Muscle layer of colon (tissue), 2 donors: ENCODE data around the gene MPRIP.

Experiments used
- H3K27ac ChIP-seq: one replicate; pipeline ENCODE4 v1.7.0; 2013; ENCODE audit warnings: low read depth, mild to moderate bottlenecking, low read length, moderate library complexity
- H3K27me3 ChIP-seq, 2 donors: one replicate each; pipeline ENCODE4 v1.7.0; 2013; ENCODE audit warnings: low read length in 2 of 2, mild to moderate bottlenecking in 2 of 2; ENCODE audit not compliant: insufficient read depth in 2 of 2, control insufficient read depth in 1 of 2
- H3K36me3 ChIP-seq: one replicate; pipeline ENCODE4 v1.7.0; 2013; ENCODE audit warnings: mild to moderate bottlenecking, low read length; ENCODE audit not compliant: insufficient read depth
- H3K4me1 ChIP-seq: one replicate; pipeline ENCODE4 v1.7.0; 2013; ENCODE audit warnings: mild to moderate bottlenecking, low read length; ENCODE audit not compliant: insufficient read depth
- H3K4me3 ChIP-seq, 2 donors: one replicate each; pipeline ENCODE4 v1.7.0; 2013; ENCODE audit warnings: low read length in 2 of 2, low read depth in 1 of 2, mild to moderate bottlenecking in 1 of 2, moderate library complexity in 1 of 2
- H3K9ac ChIP-seq: one replicate; pipeline ENCODE4 v1.7.0; 2013; ENCODE audit warnings: low read length
- H3K9me3 ChIP-seq: one replicate; pipeline ENCODE4 v1.7.0; 2013; ENCODE audit warnings: mild to moderate bottlenecking, low read length
- donor health status: abdominal sarcoma.
- donor health status: Adenocarcinoma of cecum.

The MPRIP gene

DNA sequence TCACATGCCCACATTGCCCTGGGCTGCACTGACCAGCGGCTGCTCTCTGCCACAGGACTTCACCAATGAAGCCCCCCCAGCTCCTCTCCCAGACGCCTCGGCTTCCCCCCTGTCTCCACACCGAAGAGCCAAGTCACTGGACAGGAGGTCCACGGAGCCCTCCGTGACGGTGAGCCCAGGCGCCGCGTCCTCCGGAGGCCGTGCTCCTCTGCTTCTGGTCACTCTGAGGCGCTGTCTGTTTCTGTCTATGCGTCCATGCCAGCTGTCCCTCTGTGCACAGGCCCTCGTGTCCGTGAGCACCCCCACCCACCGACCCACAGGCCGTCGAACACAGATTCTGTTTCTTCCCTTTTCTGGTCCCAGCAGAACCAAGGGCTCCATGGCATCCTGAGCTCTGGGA, 101.2 kb downstream of the MPRIP start:
- H3K27ac ChIP-seq = no peak overlapping the region
- H3K36me3 ChIP-seq = peaks cover 76% of the 10 kb centered on the region

DNA sequence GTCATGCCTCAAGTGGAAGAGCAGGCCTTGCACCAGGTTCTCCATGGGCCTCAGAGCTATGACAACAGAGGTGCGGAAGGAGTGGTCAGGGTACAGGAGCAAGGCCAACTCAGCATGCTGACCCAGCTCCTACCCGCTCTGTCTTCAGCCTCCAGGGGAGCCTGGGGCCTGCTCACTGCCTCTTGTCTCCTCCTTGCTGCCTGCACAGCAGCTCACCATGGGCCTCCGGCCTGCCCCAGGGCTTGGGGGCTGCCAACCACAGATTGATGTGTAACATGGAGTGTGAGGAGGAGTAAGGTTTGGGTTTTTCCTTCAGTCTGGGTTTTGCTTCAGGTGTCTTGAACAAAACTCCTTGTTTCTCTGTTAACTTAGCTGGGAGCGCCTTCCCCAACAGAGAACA, 101.8 kb downstream of the MPRIP start:
- H3K9ac ChIP-seq = no peak overlapping the region
- H3K4me3 ChIP-seq = no peak overlapping the region
- no peaks in the 10 kb centered on the region for H3K9me3 ChIP-seq
- no peak overlapping the region for H3K27ac ChIP-seq
- H3K27me3 ChIP-seq = no peaks in the 10 kb centered on the region
- H3K4me1 ChIP-seq = peaks cover 9% of the 10 kb centered on the region
- H3K36me3 ChIP-seq = peaks cover 71% of the 10 kb centered on the region

More for the DNA sequence above, 101.2 kb downstream of the MPRIP start:
- Histone ChIP-seq H3K27me3 (no peaks in the 10 kb centered on the region), H3K9ac (no peak overlapping the region), H3K4me1 (peaks cover 9% of the 10 kb centered on the region), H3K9me3 (no peaks in the 10 kb centered on the region), H3K4me3 (no peak overlapping the region)

DNA sequence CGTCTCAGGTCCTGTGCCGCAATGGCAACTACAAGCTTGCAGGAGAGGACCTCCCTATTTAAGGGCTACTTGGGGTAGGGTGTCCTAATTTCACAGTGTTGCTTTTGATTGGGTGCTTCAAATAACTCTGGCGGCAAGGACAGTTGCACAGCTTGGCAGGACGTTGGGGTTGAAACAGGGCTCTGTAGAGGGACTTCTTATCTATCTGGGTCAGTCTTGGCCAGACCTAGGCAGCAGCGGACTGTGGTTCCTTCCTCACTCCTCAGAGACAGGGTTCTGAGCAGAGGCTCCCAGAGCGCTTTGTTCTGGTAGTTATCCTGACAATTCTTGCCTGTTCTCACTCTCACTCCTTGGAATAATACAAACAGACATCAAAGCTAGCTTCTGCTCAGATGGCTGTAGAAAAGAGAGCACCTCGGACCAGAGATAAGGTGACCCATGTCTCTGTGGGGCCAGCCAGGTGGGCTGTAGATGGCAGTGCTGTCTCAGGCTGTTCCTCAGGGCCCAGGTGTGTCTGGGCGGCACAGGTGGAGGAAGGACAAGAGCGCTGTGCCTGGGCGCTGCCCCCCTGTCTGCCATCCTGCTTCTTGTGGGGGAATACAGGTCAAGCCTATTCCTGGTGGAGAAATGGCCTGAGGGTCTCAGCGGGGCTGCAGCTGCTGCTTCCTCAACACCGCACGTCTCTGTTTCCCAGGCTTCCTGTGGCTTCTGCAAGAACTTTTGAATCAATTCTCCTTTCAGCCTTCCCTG, 102.8 kb downstream of the MPRIP start:
- Histone ChIP-seq H3K9me3 (no peaks in the 10 kb centered on the region), H3K4me3 (no peak overlapping the region), H3K27me3 (no peaks in the 10 kb centered on the region), H3K36me3 (peaks cover 64% of the 10 kb centered on the region), H3K9ac (no peak overlapping the region), H3K27ac (no peak overlapping the region), H3K4me1 (peaks cover 9% of the 10 kb centered on the region)

GRCh38 chr17:17146786-17147406, 104.6 kb downstream of the MPRIP start:
- H3K27ac ChIP-seq = no peak overlapping the region
- no peaks in the 10 kb centered on the region for H3K27me3 ChIP-seq
- peaks cover 11% of the 10 kb centered on the region for H3K4me1 ChIP-seq
- H3K4me3 ChIP-seq = no peak overlapping the region
- H3K9ac ChIP-seq = no peak overlapping the region
- peaks cover 66% of the 10 kb centered on the region for H3K36me3 ChIP-seq
- H3K9me3 ChIP-seq = no peaks in the 10 kb centered on the region

GRCh38 chr17:17147821-17148220, 105.6 kb downstream of the MPRIP start:
- Histone ChIP-seq H3K4me1 (peaks cover 16% of the 10 kb centered on the region), H3K27me3 (no peaks in the 10 kb centered on the region), H3K27ac (no peak overlapping the region), H3K9ac (no peak overlapping the region), H3K9me3 (no peaks in the 10 kb centered on the region), H3K36me3 (peaks cover 70% of the 10 kb centered on the region), H3K4me3 (no peak overlapping the region)

DNA sequence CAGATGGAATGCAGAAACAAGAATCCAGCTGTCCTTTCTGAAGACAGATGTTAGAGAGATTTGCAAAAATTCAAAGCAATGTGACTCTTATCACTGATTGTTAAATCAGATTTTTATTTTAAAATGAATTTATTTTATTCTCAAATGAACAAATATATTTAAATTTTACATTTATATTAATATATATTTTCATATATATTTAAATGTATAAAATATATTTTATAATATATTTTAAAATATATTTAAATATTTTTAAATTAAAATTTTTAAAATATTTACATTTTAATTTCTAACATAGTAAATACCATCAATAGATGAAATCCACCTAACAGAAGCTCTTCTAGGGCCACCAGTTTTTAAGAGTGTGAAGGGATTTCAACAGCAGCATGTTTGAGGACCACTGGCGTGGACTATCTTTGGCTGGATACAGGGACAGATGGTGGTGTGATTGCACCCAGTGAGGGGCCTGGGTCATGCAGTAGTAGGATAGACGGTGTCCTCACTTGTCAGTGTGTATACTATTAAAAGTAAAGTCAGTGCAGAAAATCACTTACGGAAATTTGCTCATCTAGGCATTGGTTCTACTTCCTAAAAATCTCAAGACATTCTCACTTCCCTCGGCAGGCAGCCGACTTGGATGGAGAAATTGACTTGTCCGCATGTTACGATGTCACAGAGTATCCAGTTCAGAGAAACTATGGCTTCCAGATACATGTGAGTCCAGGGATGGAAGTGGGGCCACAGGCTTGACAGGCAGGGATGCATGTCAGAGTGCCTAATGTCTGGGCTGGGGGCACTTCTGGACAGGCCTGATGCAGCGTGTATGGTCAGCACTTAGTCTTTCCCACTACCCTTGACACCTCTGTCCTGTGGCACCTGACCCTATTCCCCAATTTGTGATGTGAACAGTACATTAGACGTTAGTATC, 107.5 kb downstream of the MPRIP start:
- Histone ChIP-seq H3K4me3 (no peak overlapping the region), H3K27me3 (no peaks in the 10 kb centered on the region), H3K9ac (no peak overlapping the region), H3K36me3 (peaks cover 74% of the 10 kb centered on the region), H3K9me3 (no peaks in the 10 kb centered on the region), H3K27ac (no peak overlapping the region), H3K4me1 (peaks cover 18% of the 10 kb centered on the region)

DNA sequence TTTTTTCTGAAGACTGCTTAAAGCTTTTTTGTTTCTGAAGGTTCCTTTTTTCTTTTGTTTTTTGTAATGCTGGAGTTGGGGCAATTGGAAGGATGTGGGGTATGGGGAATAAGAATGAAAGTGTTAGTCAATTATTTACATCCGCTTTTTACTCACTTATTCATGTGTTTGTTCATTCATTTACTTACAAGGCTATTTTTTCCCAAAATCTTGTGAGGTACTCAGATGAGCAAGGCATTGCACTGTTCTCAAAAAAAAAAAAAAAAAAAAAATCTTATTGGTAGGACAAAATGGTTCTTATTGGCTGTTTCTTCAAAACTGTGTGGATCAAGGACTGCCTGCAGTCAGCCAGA, 108.2 kb downstream of the MPRIP start:
- Histone ChIP-seq H3K36me3 (peaks cover 78% of the 10 kb centered on the region), H3K27ac (no peak overlapping the region)

DNA sequence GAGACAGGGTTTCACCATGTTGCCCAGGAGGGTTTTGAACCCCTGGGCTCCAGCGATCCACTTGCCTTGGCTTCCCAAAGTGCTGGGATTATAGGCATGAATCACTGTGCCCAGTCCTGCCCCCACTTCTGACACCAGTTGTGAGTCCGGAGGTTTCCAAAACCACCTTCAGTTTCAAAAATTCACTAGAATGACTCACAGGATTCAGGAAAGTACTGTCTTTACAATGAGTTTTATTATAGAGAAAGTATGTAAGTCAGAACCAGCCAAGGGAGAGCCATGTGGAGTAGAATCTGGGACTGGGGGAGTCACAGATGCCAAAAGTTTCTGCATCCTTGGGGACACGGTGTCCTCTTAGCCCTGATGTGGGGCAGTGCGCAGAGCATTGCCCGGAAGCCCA, 108.8 kb downstream of the MPRIP start:
- no peak overlapping the region for H3K27ac ChIP-seq
- H3K4me1 ChIP-seq = peaks cover 18% of the 10 kb centered on the region
- H3K27me3 ChIP-seq = no peaks in the 10 kb centered on the region
- peaks cover 78% of the 10 kb centered on the region for H3K36me3 ChIP-seq
- H3K9ac ChIP-seq = no peak overlapping the region
- no peaks in the 10 kb centered on the region for H3K9me3 ChIP-seq
- no peak overlapping the region for H3K4me3 ChIP-seq

More for the DNA sequence above, 108.2 kb downstream of the MPRIP start:
- Histone ChIP-seq H3K27me3 (no peaks in the 10 kb centered on the region), H3K9ac (no peak overlapping the region), H3K4me1 (peaks cover 18% of the 10 kb centered on the region), H3K4me3 (no peak overlapping the region), H3K9me3 (no peaks in the 10 kb centered on the region)

DNA sequence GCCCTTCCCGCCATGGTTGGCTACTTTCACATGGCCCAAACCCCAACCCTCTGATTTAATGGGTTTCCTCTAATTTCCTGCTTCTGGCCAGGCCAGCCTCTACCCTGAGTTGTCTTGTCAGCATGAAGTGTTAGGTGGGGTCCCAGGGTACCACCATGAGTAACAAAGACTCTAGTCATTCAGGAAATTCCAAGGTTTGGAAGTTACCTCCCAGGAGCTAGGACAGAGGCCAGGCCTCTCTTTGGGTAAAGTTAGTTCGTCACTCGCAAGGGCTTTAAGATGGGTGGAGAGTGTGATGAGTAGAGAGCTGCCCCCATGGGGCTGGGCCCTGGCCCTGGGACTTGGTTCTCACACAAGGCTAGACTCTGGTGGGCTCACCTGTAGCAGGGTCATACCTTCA, 109.3 kb downstream of the MPRIP start:
- no peaks in the 10 kb centered on the region for H3K9me3 ChIP-seq
- peak overlapping the region; percentile 45 for H3K27ac ChIP-seq
- H3K4me1 ChIP-seq = peaks cover 18% of the 10 kb centered on the region
- no peak overlapping the region for H3K9ac ChIP-seq
- no peak overlapping the region for H3K4me3 ChIP-seq
- no peaks in the 10 kb centered on the region for H3K27me3 ChIP-seq
- H3K36me3 ChIP-seq = peaks cover 78% of the 10 kb centered on the region

- H3K27me3 ChIP-seq = no peaks in the 10 kb centered on the region
- H3K9ac ChIP-seq = no peak overlapping the region
- peaks cover 18% of the 10 kb centered on the region for H3K4me1 ChIP-seq
- H3K9me3 ChIP-seq = no peaks in the 10 kb centered on the region
- peaks cover 78% of the 10 kb centered on the region for H3K36me3 ChIP-seq
- no peak overlapping the region for H3K4me3 ChIP-seq
- peak overlapping the region; percentile 73 for H3K27ac ChIP-seq
Measured at GRCh38 chr17:17151962-17152361, 109.7 kb downstream of the MPRIP start.

DNA sequence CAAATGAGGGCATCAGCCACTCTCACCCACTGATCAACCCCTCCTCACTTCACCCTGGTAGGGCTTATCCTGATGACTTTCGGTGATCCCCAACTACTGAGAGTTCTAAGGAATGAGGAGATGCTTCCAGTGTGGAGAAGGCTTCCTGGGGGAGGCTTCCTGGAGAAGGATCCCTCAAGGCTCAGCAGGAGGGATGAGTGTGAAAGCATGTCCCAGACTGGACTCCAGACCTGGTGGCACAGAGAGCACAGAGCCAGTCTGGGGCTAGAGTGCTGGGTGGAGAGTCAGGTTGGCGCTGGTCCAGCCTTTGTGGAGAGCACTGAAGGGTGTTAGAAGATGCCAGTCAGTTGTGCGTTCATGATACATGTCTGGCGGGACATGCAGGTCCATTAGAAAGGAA, 110.1 kb downstream of the MPRIP start:
- H3K4me3 ChIP-seq = no peak overlapping the region
- no peaks in the 10 kb centered on the region for H3K27me3 ChIP-seq
- H3K36me3 ChIP-seq = peaks cover 78% of the 10 kb centered on the region
- no peaks in the 10 kb centered on the region for H3K9me3 ChIP-seq
- H3K4me1 ChIP-seq = peaks cover 18% of the 10 kb centered on the region
- H3K27ac ChIP-seq = peak overlapping the region; percentile 73
- H3K9ac ChIP-seq = no peak overlapping the region
